G401.6 (cell line): ENCODE measurements around the gene UGT1A10.

Experiments used
- FAIRE-seq: peaks from 2 replicates; lab custom pipeline; 2012; peaks lifted over from hg19 to GRCh38; lab: Jason Lieb, UNC

UGT1A10 gene

GRCh38 chr2:233807966-233808935 is 172.0 kb downstream of the UGT1A10 start:
- no peak for FAIRE-seq

- FAIRE-seq, result no peak
Observed at GRCh38 chr2:233810385-233810784, 174.1 kb downstream of the UGT1A10 start.

GRCh38 chr2:233811087-233811486 is 174.8 kb downstream of the UGT1A10 start:
- no peak for FAIRE-seq

- FAIRE-seq, result no peak
Observed at GRCh38 chr2:233811732-233812131, 175.5 kb downstream of the UGT1A10 start.

- no peak for FAIRE-seq
Observed at GRCh38 chr2:233813236-233814055, 177.2 kb downstream of the UGT1A10 start.

- FAIRE-seq, result no peak
Observed at GRCh38 chr2:233814056-233814835, 178.0 kb downstream of the UGT1A10 start.

- no peak for FAIRE-seq
Observed at GRCh38 chr2:233815861-233816260, 179.6 kb downstream of the UGT1A10 start.

- no peak for FAIRE-seq
Observed at GRCh38 chr2:233816334-233816733, 180.1 kb downstream of the UGT1A10 start.

- no peak for FAIRE-seq
Observed at GRCh38 chr2:233816771-233817170, 180.5 kb downstream of the UGT1A10 start.

GRCh38 chr2:233817361-233817911 is 181.2 kb downstream of the UGT1A10 start:
- FAIRE-seq, result no peak

- FAIRE-seq, result no peak
Observed at GRCh38 chr2:233817995-233818638, 181.9 kb downstream of the UGT1A10 start.

GRCh38 chr2:233818639-233819621 is 182.7 kb downstream of the UGT1A10 start:
- no peak for FAIRE-seq

- no peak for FAIRE-seq
Observed at GRCh38 chr2:233819884-233820773, 183.9 kb downstream of the UGT1A10 start.

- no peak for FAIRE-seq
Observed at GRCh38 chr2:233820774-233821105, 184.5 kb downstream of the UGT1A10 start.

GRCh38 chr2:233821196-233821595 is 184.9 kb downstream of the UGT1A10 start:
- FAIRE-seq, result no peak

- FAIRE-seq, result no peak
Observed at GRCh38 chr2:233821709-233822100, 185.5 kb downstream of the UGT1A10 start.

GRCh38 chr2:233822101-233822771 is 186.0 kb downstream of the UGT1A10 start:
- FAIRE-seq, result no peak
